GM21526 (cell line): ENCODE data around the gene COPS7B.

Experiments
- ATAC-seq: cut with Tn5 transposase; IDR thresholded peaks from one replicate; pipeline ENCODE4 v1.9.1; 2021; ENCODE audit warnings: moderate library complexity; ENCODE audit not compliant: unreplicated experiment, low FRiP score

COPS7B gene

DNA sequence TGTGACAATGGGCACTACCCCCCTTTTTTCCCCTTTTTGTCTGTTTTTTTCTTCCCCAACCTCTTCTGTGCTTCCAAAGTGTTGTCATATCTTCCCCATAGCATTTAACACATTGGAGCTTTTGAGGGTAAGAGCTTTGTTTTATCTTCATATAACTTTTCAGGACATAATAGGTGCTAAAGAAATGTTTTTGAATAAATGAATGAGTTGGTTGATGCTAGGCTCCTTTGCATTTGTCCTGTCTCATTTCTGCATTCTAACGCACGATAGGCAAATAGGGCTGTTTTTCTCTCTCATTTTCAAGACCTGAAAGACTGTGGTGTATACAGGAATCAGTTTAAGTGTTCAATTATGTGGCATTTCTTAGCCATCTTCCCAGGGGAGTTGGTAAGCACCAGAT, 832 bp upstream of the COPS7B start:
- no peak for ATAC-seq

DNA sequence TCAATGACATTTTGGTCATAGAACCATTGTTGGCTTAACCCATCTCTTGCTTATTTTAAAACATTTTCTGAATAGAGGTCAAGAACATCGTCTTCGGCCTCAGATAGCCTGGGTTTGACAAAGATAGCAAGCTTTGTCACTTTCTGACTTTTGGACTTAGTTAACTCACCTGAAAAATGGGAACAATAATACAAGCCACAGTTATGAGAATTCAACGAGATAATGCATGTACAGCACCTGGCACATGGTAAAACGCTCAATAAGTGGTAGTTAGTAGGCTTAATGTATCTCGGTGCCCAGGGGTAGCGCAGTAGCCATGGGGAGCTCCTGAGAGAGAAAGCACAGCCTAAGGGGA, 446 bp upstream of the COPS7B start:
- ATAC-seq = peak; percentile 4

GRCh38 chr2:231786917-231787292, 660 bp downstream of the COPS7B start:
- ATAC-seq = no peak

- no peak for ATAC-seq
These were observed 4.9 kb downstream of the COPS7B start for GRCh38 chr2:231791107-231791506.

DNA sequence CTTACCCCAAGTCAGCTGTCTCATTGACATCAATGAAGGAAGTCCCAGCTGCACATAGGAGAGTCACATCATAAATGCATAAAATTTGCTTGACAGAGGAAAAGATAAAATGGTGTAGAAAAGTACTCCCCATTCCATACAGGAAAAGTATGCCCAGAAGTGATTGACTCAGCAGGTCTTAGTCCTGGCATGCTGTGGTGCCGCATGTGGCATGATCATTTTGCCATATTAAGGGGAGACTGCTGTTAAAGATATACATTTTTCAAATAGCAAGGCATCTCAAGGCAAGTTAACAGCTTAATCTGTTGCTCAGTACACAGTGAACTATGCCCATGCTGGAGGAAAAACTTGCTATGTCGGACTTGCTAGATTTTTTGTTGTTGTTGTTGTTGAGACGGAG, 8.1 kb downstream of the COPS7B start:
- ATAC-seq = no peak

- ATAC-seq = no peak
These were observed 9.5 kb downstream of the COPS7B start for GRCh38 chr2:231795525-231796327.

GRCh38 chr2:231800493-231801091, 14.3 kb downstream of the COPS7B start:
- ATAC-seq = no peak

DNA sequence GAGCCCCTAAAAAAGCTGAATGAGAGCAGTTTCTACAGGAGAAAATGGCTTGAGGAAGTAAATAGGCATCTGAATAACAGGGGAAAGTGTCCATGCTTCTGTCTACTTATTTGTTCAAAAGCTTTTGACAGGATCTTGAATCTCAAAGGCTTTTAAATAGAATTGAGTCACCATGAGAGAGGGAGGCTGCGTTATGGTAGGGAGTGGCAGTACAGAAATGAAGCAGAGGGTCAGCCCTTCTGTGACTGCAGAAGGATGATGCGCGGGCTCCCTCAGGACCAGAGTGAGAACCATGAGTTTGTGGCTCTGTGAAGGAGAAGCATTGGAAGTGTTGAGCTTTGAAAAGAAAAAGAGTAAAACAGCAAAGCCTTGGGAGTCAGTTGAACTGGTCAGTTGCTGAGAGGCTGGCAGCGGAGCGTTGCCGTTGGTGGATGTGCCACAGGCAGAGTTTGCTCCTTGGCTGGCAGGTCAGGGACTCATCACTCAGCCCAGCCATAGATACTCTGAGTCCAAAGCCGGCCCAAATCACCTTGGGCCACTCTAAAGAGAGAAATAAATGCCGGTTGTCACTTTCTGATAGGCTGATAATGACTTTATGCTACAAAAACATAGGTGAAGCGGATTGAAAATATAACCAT, 17.4 kb downstream of the COPS7B start:
- no peak for ATAC-seq

DNA sequence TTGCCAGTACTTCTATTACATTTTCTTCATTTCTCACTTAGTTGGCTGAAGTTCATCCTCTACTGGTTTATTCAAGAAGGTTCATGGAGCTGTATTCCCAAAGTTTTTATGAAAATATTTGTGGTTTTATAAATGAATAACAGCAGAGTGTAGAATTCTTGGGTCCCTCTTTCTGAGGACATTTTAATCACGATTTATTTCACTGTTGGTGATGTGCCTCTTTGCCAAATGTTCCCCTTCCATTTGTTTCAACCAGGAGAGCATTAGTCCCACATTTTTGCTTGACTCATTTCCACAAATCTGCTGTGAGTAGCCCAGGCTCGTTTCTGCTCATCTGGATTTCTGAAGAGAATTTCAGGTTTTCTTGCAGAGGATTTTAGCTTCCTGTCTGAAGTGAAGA, 20.8 kb downstream of the COPS7B start:
- no peak for ATAC-seq

DNA sequence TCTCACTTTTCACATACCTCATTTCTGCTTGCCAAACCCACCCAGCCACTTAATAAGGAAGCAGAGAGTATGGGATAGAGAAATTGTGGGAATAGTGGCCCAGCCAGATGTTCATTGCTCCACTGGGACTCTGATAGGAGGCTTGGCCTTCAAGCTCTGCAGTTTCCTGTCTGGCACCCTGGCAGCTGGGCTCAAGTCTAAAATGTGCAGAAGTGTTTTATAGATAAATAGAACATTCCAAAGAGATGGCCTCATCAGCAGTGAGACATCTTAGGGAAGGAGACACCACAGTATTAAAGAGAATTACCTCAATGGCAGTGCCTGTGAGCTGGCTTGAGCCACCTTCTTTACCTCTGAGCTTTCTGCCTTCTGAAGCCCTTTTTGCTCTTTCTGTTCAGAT, 24.7 kb downstream of the COPS7B start:
- ATAC-seq = no peak

DNA sequence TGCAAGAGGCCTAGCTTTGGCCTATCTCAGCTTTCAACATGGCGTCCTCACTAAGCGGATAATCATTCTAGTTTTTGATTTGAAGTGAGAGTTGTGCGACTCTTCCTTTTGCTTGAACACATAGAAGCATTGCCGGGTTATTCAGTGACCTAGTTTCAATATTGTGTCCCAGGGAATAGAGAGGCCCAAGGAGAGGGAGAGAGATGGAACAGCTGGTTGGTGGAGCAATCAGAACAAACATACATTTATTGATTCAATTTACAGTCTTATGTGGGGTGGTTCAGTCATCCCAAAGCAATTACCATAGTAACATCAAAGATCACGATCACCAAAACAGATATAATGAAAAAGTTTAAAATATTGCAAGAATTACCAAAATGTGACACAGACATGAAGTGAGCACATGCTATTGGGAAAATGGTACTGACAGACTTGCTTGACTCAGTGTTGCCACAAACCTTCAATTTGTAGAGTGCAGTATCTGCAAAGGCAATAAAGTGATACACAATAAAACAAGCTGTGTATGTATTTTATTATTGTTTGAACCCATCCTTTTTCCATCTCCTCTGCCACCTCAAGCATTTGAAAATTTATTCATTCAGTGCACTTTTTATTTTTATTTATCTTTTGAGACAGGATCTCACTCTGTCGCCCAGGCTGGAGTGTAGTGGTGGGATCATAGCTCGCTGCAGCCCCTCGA, 30.2 kb downstream of the COPS7B start:
- ATAC-seq = no peak

DNA sequence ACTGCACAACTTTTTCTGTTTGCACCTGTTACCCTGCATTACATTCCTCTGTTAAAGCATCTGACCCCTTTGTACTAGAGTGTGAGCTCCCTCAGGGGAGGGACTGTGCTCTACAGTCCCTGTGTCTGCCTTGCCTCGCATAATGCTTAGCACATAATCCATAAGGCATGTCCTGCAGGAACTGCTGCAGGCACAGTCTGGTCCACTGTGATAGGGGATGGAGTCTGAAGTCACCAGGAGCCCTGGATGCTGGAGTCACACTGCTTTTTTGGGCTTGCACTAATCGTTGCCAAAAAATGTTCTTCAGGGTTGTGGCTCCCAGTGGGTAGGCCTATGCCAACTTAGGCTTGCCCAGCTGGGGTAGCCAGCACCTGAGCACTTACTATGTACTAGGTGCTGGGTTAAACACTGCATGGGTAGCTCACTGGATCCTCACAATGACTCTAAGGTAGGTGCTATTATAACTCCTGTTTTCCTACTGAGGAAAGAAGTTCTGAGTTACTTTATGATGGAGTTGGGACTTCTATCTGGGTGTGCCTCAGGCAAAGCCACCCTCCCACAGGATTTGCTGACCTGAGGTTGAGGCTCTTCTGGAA, 33.3 kb downstream of the COPS7B start:
- no peak for ATAC-seq

DNA sequence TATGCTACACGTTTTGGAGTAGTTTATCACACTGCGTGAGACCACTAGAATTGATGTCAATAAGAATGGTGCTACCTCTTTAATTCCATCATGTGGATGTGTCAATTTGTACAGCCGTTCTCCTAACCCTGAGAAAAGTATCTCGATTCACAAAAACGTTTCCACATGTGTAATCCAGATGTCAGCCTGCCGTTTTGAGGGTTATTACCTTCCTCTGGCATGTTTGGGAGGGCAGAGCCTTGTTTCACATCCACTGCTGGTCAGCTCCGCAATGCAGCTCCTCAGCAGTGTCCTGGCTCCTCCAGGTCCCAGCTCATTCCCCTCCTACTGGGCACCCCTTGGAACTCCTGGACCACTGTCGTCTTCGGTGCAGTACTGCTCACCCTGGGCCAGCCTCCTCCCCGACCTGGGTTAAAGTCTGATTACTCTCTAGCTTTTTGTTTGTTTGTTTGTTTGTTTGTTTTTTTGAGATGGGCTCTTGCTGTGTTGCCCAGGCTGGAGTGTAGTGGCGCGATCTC, 34.6 kb downstream of the COPS7B start:
- no peak for ATAC-seq

- no peak for ATAC-seq
These were observed 35.7 kb downstream of the COPS7B start for GRCh38 chr2:231821908-231822307.

DNA sequence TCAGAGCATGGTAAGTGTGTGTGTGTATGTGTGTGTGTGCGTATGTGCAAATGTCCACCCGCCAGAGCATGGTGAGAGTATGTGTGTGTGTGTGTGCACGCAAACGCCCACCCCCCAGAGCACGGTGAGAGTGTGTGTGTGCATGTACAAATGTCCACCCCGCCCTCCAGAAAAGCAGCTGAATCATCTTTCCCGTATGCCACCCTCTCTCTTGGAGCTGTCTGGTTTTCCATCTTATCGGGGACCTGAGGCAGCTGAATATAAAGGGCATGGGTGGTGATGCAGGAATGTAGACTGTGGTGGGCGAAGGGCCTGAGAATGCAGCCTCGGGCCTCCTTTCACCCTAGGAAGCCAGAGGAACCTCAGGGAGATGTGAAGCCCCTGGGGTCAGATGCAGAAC, 66.9 kb downstream of the COPS7B start:
- ATAC-seq = no peak

DNA sequence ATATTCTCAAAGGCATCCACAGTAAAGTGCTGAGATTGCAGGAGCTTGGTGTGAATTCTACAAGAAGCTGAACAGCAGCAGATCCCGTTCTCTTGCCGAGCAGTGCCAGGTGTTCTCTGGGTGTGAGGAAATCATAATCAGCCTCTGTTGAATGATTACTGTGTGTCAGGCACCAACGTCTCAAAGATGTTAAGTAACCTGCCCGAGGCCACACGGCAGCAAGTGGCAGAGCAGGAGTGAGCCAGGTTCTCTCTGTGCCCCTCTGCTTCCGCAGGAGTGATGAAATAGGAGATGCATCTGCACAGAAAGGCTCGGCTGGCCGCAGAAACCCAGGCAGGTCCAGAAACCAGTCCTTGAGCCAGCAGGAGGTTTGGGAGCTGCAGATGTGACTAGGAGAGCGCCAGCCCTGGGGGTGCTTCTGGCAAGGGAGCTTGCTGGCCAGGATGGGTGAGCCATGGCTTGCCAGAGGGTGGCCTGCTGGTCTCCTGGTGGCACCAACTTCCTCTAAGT, 68.4 kb downstream of the COPS7B start:
- ATAC-seq = no peak

DNA sequence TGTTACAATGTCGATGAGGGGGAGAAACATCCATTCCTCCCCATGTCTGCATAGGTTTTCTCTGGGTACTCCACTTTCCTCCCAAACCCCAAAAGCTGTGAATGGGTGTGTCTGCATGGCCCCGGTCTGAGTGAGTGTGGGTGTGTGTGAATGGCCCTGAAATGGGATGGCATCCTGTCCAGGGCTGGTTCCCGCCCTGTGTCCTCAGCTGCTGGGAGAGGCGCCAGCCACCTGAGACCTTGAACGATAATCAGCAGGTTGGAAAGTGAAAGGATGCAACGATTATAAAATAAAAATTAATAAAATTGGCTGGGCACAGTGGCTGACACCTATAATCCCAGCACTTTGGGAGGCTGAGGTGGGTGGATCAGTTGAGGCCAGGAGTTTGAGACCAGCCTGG, 70.7 kb downstream of the COPS7B start:
- no peak for ATAC-seq
